ENCODE data around the gene NFIA.

NFIA gene

GRCh38 chr1:61392409-61393242 lies 310.3 kb downstream of the NFIA start:
- DNase-seq (ENCODE audit: low read depth, low spot score) = no peak

GRCh38 chr1:61393575-61393974 lies 311.2 kb downstream of the NFIA start:
- no peak for DNase-seq (ENCODE audit: low read depth, low spot score)

- no peak for DNase-seq (ENCODE audit: low read depth, low spot score)
Measured at GRCh38 chr1:61395146-61395800, 312.9 kb downstream of the NFIA start.

- DNase-seq (ENCODE audit: low read depth, low spot score) = no peak
Measured at GRCh38 chr1:61397495-61397894, 315.1 kb downstream of the NFIA start.

- DNase-seq (ENCODE audit: low read depth, low spot score) = no peak
Measured at GRCh38 chr1:61397935-61398334, 315.6 kb downstream of the NFIA start.

GRCh38 chr1:61399199-61399598 lies 316.8 kb downstream of the NFIA start:
- DNase-seq (ENCODE audit: low read depth, low spot score) = no peak

- no peak for DNase-seq (ENCODE audit: low read depth, low spot score)
Measured at GRCh38 chr1:61400131-61400770, 317.9 kb downstream of the NFIA start.

GRCh38 chr1:61400997-61401396 lies 318.6 kb downstream of the NFIA start:
- no peak for DNase-seq (ENCODE audit: low read depth, low spot score)

- no peak for DNase-seq (ENCODE audit: low read depth, low spot score)
Measured at GRCh38 chr1:61403679-61404596, 321.6 kb downstream of the NFIA start.

- DNase-seq (ENCODE audit: low read depth, low spot score) = no peak
Measured at GRCh38 chr1:61404597-61405376, 322.4 kb downstream of the NFIA start.

GRCh38 chr1:61406467-61406866 lies 324.1 kb downstream of the NFIA start:
- no peak for DNase-seq (ENCODE audit: low read depth, low spot score)

- no peak for DNase-seq (ENCODE audit: low read depth, low spot score)
Measured at GRCh38 chr1:61412601-61413000, 330.2 kb downstream of the NFIA start.

- DNase-seq (ENCODE audit: low read depth, low spot score) = no peak
Measured at GRCh38 chr1:61419196-61419595, 336.8 kb downstream of the NFIA start.

- DNase-seq (ENCODE audit: low read depth, low spot score) = no peak
Measured at GRCh38 chr1:61419657-61420056, 337.3 kb downstream of the NFIA start.

- no peak for DNase-seq (ENCODE audit: low read depth, low spot score)
Measured at GRCh38 chr1:61420243-61420642, 337.9 kb downstream of the NFIA start.

GRCh38 chr1:61420909-61421835 lies 338.8 kb downstream of the NFIA start:
- DNase-seq (ENCODE audit: low read depth, low spot score) = no peak

GRCh38 chr1:61423643-61424042 lies 341.3 kb downstream of the NFIA start:
- no peak for DNase-seq (ENCODE audit: low read depth, low spot score)

GRCh38 chr1:61424382-61424781 lies 342.0 kb downstream of the NFIA start:
- no peak for DNase-seq (ENCODE audit: low read depth, low spot score)

GRCh38 chr1:61425040-61425439 lies 342.7 kb downstream of the NFIA start:
- DNase-seq (ENCODE audit: low read depth, low spot score) = no peak

GRCh38 chr1:61426254-61426653 lies 343.9 kb downstream of the NFIA start:
- DNase-seq (ENCODE audit: low read depth, low spot score) = no peak

Measured in iPS DF 19.7 (cell line).